Forelimb muscle (tissue), 1 donor: ENCODE results near the gene LRCH1. TPM values are rescaled to one million over a fixed set of nuclear protein-coding genes. Genes with fewer than 3 reads are reported as not detected.

Experiments used
- DNase-seq: peaks from one replicate; pipeline ENCODE4 v3.0.0-alpha.2; 2013; ENCODE audit warnings: low read depth
- polyA plus RNA-seq: library from polyadenylated mRNA; unstranded; fragments of 120-200 nt; gene quantifications from one replicate; pipeline ENCODE4 v1.2.1, GENCODE V29; 2013; ENCODE audit not compliant: insufficient read length

Gene LRCH1
- polyA plus RNA-seq, 1 donor = 21.2 TPM

DNA sequence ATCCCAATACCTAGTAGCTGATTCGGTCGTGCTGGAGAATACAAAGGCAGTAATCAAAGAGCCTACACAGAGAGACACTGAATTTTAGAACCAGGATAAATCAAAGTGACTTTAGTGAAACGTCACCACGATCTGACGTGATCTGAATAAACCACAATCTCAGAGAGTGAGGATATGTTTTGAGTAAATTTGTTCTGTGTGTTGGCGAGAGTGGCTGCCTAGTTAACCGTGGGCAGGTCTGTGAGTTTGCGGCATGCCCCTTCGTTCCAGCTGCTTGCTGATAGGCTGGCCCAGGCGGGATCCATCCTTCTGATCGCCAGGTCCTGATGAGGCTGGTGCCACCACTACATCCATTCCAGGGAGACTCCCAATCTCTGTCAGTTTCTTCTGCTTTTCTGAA, 40.4 kb downstream of the LRCH1 start:
- no peak for DNase-seq

DNA sequence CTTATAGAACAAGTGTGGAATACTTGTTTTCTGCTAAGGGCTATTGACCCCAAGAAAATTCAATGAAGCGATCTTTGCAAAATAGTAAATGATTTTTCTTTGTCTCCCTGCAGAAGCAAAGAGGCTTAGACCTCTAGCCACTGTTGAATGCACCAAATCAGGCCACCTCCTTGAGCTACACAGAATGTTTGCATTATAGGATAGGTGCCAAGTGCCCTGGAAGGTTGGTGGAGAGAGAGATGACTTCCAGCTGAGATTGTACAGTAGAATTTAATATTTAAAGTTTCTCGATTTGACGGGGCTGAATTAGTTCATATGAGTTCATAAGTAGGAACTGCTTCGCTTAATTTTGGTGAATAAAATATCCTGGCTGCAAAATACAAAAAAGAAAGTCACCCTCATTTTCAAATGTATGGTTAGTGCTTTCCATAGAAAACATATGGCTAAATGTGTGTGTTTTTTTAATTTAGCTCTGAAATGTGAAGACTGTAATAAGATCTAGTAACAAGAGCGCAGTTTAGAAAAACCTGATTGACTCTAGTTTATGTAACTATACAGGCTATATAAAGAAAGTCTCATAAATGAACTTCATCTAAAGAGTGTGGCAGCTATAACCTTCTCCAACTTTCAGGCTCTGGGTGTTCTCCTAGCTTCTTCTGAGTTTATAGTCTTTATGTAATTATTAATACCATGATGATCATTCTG, 41.6 kb downstream of the LRCH1 start:
- DNase-seq = no peak

- DNase-seq = no peak
Observed at GRCh38 chr13:46595136-46595884, 42.3 kb downstream of the LRCH1 start.

DNA sequence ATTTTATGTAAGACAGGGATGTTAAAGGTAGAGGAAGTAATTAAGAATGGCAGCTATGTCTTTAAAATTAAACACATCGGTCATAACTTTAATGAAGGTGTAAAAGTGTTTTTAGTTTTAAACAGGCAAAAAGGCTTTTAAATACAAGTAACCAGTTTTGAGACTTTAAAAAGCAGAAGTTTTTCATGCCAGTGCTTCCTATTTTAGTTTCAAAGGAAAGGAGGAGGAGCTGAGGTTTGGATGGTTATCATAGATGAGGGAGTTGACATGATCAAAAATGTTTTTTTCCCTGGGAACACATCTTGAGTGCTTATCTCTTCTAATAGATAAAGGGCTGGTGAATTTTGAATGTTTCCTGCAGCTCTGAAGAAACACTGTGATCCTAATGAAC, 42.9 kb downstream of the LRCH1 start:
- no peak for DNase-seq

- no peak for DNase-seq
Observed at GRCh38 chr13:46596466-46596865, 43.5 kb downstream of the LRCH1 start.

DNA sequence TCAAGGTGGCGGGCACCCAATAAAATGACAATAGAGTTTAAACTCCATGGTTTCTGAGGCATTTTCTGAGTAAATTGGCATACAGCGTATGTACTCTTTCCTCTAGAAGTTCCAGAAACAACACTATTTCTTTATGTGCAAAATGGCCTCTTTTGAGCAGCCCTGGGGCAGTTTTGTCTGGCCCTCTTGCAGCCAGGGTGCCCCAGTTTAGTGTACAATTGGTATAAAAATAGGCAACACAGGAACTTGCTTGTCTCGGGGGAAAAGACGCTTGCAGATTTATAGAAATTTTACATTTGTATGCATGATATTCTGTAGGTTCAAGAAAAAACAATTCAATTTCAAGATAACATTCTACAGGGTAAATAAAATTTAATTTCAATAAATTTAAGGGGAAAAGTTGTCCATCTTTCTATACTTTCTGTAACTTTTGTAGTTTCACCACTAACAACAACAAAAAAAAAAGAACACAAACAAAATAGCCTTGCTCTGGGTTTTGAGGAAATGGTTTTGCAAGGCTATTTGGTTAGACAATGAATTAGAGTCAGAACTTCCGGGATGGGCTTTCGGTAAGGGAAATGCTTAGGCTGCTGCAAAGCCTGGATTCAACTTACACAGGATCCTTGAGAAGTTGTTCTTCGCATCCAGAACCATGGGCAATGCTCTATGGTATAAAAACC, 45.3 kb downstream of the LRCH1 start:
- no peak for DNase-seq

GRCh38 chr13:46598820-46599180, 45.8 kb downstream of the LRCH1 start:
- DNase-seq = no peak

DNA sequence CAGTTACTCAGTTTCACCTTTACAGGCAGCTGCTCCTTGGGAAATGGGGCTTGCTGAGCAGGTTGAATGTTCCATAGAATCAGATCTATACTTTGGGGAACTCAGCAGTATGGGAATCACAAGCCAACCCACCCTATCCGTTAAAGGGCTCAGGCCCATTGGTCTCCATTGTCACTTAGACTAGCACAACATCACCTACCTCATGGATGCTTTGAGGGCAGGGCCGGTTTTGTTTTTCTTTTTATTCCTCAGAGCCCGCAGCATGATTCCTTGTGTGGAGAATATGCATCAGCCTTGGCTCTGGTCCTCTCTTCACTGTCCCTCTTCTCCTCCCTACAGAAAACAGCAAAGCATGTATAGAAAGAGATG, 48.0 kb downstream of the LRCH1 start:
- no peak for DNase-seq

GRCh38 chr13:46602531-46602930, 49.6 kb downstream of the LRCH1 start:
- no peak for DNase-seq

- DNase-seq = no peak
Observed at GRCh38 chr13:46603165-46603603, 50.2 kb downstream of the LRCH1 start.

DNA sequence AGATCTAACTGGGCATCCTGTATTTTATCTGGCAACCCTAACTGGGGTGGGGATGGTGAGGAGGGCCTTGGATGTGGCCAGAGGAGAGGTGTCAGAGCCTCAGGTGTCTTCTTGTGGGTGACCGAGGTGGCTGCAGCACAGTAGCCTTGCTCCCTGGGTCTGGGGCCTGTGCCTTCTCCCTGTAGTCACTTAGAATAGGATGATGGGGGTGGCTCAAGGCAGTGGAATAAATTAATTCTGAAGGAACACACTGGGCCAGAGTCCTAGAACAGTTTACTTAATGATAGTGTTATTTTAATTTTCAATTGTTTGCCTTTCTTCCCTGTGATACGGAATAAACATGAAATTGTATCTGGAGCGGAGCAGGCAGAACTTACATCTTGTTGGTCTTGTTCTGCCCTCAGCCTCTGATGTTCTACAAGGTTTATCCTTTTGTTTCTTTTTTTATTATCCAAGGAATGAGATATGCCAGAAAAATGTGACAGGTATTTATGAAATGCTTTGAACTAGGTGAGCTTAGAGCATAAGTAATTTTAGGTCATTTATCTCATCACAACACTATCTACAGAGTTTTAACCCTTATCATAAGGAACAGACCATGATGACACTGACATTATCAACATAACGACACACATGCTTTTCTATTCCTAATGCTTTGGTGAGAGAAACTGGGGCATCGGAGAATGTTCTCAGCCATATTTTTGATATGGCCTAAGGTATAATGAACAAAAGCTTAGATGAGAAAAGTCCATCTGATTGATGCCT, 51.4 kb downstream of the LRCH1 start:
- DNase-seq = no peak

GRCh38 chr13:46605076-46605824, 52.3 kb downstream of the LRCH1 start:
- no peak for DNase-seq

DNA sequence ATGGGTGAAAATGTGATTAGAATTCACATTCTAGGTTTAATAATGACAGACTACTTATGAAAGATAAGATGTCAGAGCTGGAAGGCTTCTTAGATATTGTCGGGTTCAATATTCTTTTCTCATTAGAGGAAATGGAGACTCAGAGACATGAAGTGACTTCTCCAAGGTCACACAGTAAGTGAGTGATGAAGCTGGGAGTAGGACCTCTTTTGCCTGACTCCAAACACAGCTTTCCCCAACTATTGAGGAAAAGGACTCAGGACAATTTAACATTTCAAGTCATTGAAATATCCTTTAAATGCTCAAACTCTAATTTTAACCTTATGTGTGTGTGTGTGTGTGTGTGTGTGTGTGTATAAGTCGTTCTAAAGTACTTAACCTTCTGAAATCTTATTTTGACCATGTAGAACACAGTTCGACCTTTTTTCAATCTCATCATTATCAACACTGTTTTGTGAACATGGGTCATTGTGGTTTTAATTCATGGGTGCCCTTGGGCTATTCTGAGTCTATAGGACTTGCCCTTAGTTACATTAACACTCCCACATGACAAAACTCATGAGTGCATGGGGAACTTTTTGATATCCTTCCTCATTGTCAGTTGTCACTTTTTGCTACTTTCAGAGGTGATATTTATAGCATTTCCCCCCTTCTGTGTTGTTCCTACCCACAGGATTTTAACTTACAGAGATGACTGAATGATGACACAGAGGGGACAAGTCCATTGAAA, 53.0 kb downstream of the LRCH1 start:
- DNase-seq = no peak

DNA sequence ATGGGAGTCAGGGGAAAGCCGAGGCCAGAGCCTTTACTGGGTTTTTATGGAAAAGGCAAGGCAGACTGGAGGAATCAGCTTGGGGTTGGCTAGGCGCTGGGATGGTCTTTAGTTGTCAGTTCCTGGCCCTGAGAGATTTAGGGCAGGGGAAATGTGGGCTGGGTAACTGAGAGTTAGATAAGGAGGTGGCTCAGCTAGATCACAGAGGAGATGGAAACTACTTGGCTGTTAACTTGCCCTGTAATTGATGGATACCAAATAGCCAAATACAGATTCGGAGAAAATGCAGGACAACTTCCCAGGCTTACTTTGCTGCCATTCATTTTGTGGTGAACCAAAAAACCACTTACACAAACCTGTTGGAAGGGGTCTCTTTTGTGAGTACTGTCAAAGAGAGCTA, 54.0 kb downstream of the LRCH1 start:
- DNase-seq = no peak

GRCh38 chr13:46607768-46608564, 55.0 kb downstream of the LRCH1 start:
- no peak for DNase-seq

DNA sequence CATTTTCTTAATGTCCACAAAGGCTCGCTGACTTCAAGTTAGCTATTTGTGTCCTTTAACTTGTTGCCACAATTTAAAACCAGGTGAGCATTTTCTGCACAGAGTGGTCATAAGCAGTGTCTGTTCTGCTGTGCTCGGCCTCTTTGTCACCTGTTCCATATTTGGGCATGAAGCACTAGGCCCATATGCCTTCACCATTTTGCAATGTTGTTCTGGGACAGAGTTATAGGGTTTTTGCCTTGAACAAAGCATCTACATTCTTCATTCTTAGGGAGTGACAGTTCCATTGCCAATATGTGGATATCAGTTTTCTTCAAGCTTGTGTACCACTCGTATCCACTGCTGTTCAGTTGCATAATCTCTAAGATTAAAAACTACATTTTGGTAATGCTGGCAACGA, 56.1 kb downstream of the LRCH1 start:
- DNase-seq = no peak

GRCh38 chr13:46609726-46610125, 56.8 kb downstream of the LRCH1 start:
- no peak for DNase-seq

DNA sequence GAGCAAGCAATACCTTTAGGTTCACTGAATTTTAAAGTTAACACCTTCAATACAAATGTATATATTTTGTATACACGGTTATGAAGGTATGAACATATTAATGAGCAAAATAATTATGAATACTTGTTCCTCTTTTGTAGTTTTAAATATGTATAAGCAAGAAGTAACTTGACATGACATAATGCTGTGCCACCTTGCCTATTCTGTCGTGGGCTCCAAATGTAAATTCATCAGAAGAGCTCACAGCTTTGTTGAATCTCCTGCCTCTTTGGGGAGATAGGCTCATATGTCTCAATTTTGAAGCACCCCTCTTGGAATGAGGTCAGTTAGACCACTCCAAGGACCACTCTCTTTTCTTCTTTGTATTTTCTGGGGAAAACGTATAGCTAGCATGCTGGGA, 59.3 kb downstream of the LRCH1 start:
- DNase-seq = no peak

- no peak for DNase-seq
Observed at GRCh38 chr13:46613409-46614049, 60.6 kb downstream of the LRCH1 start.
